Esophagus muscularis mucosa (tissue), 4 donors: Measurements from ENCODE around the gene ABI3BP. TPM values are rescaled to one million over a fixed set of nuclear protein-coding genes. Genes with fewer than 3 reads are reported as not detected.

Experiments
- DNase-seq: peaks from one replicate; pipeline ENCODE4 v3.0.0-alpha.2; 2017; ENCODE audit errors: extremely low spot score
- H3K27ac ChIP-seq, 4 donors: fragments of 200-600 bp; sonication (generic); replicated peaks in 1 of 4; 1 replicate in 3 of 4; 2 replicates in 1 of 4; pipeline ENCODE4 v1.5.1; 2016 to 2019; ENCODE audit warnings: mild to moderate bottlenecking in 1 of 4
- H3K27me3 ChIP-seq, 4 donors: fragments of 200-600 bp; sonication (generic); one replicate each; pipeline versions ENCODE4 v1.5.1 to v1.6.0; 2016 to 2019
- H3K36me3 ChIP-seq, 4 donors: fragments of 200-600 bp; sonication (generic); one replicate each; pipeline ENCODE4 v1.5.1; 2016 to 2019
- H3K4me1 ChIP-seq, 4 donors: fragments of 200-600 bp; sonication (generic); one replicate each; pipeline ENCODE4 v1.5.1; 2016 to 2019
- H3K4me3 ChIP-seq, 4 donors: fragments of 200-600 bp; sonication (generic); 1 replicate in 2 of 4; 2 replicates in 2 of 4; pipeline ENCODE4 v1.5.1; 2016 to 2019; ENCODE audit warnings: mild to moderate bottlenecking in 4 of 4, moderate library complexity in 1 of 4
- H3K9me3 ChIP-seq, 4 donors: fragments of 200-600 bp; sonication (generic); 1 replicate in 3 of 4; 2 replicates in 1 of 4; pipeline ENCODE4 v1.5.1; 2016 to 2019
- EP300 ChIP-seq: sonication (generic); formaldehyde crosslinking; IDR thresholded peaks from one replicate; pipeline ENCODE4 v1.6.1; 2017; ENCODE audit warnings: antibody characterized with exemption
- POLR2A ChIP-seq: fragments of 450-650 bp; IDR thresholded peaks from one replicate; pipeline ENCODE4 v1.6.1; 2017; ENCODE audit warnings: antibody characterized with exemption, moderate library complexity, mild to moderate bottlenecking, low read depth
- POLR2AphosphoS5 ChIP-seq, 2 donors: sonication (generic); formaldehyde crosslinking; IDR thresholded peaks; one replicate each; pipeline ENCODE4 v1.6.1; 2017; ENCODE audit warnings: antibody characterized with exemption in 2 of 2
- WGBS: methylation state at CpG from one replicate; pipeline ENCODE4 v1.1.5; 2018; 5-methylcytosine and 5-hydroxymethylcytosine counted together
- intact Hi-C: fragments of 100-400 bp; cut with DNase I; formaldehyde crosslinking; loops from one replicate; pipeline ENCODE4 v1.15.1; 2023
- total RNA-seq, 4 donors: library from RNA; depleted of rRNA; stranded (reverse); fragments of >200 nt; gene quantifications; one replicate each; pipeline versions ENCODE4 v1.1.0 to v1.2.1, GENCODE V29; 2016
- TF ChIP-seq, protein P1 (sequence below), 3 experiments: fragments of 200-600 bp in 2 of 3; fragments of 450-650 bp in 1 of 3; sonication (generic) in 2 of 3; IDR thresholded peaks; one replicate each; pipeline ENCODE4 v1.5.1; 2017 to 2019; ENCODE audit warnings: antibody characterized with exemption in 3 of 3, mild to moderate bottlenecking in 2 of 3, moderate library complexity in 1 of 3

Gene ABI3BP
- total RNA-seq, 4 donors from 2014 or later: 25.7 to 67.3 (median 61.5) TPM

DNA sequence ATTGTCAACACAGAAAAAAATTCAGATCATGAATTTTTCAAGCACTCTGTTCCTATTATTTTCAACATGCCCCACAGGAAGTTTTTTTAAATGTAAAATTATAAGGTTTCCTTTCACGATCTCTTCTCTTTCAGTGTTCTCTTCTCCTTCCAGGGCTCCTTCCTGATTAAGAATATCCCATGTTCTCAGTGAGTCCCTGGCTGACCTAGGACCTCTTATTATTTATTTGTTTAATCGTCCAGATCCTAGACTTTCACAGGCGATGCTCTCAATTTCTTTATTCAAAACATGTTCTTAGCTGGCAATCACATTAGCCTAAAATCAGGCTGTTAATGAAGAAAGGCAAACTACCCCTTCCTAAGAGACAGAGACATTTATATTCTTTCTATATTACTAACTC is 124.3 kb downstream of the ABI3BP start:
- 73% methylated on average over 3 of the region's 3 CpGs for WGBS
- no peaks in the 10 kb centered on the region for H3K27me3 ChIP-seq
- no peak for DNase-seq
- H3K4me3 ChIP-seq: no peak overlapping the region
- TF ChIP-seq EP300: no peak
- TF ChIP-seq, protein P1, sequence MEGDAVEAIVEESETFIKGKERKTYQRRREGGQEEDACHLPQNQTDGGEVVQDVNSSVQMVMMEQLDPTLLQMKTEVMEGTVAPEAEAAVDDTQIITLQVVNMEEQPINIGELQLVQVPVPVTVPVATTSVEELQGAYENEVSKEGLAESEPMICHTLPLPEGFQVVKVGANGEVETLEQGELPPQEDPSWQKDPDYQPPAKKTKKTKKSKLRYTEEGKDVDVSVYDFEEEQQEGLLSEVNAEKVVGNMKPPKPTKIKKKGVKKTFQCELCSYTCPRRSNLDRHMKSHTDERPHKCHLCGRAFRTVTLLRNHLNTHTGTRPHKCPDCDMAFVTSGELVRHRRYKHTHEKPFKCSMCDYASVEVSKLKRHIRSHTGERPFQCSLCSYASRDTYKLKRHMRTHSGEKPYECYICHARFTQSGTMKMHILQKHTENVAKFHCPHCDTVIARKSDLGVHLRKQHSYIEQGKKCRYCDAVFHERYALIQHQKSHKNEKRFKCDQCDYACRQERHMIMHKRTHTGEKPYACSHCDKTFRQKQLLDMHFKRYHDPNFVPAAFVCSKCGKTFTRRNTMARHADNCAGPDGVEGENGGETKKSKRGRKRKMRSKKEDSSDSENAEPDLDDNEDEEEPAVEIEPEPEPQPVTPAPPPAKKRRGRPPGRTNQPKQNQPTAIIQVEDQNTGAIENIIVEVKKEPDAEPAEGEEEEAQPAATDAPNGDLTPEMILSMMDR (IDR thresholded peaks at IDR 0.05): no peak
- no peak for TF ChIP-seq POLR2A
- no peak for TF ChIP-seq POLR2AphosphoS5 (IDR thresholded peaks at IDR 0.05)
- no peaks in the 10 kb centered on the region for H3K9me3 ChIP-seq
- peaks cover 0 to 11% (median 8%) of the 10 kb centered on the region in 4 donors for H3K4me1 ChIP-seq
- peaks cover 0 to 7% (median 0%) of the 10 kb centered on the region in 4 donors for H3K36me3 ChIP-seq
- intact Hi-C loops: no loop called here
- no peak overlapping the region for H3K27ac ChIP-seq

DNA sequence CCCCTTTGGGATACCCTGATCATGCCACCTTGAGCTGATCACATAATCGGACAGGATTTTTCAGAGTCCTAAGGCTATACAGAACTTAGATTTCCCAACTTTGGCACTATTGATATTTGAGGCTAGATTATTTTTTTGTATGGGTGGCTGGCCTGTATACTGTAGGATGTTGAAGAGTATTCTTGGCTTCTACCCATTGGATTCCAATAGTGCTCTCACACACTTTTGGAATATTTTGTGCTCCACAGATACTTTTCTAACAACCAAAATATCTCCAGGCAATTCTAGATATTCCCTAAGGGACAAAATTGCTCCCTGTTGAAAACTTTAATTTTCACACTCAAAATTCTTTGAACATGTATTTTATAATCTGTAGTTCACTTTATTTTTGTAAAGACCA is 125.1 kb downstream of the ABI3BP start:
- Histone ChIP-seq H3K27ac (no peak overlapping the region), H3K36me3 (peaks cover 0 to 7% (median 0%) of the 10 kb centered on the region in 4 donors), H3K27me3 (no peaks in the 10 kb centered on the region), H3K9me3 (no peaks in the 10 kb centered on the region), H3K4me3 (no peak overlapping the region), H3K4me1 (peaks cover 0 to 11% (median 8%) of the 10 kb centered on the region in 4 donors)
- WGBS: 92% methylated on average over 1 of the region's 1 CpG
- intact Hi-C loops: no loop called here
- no peak for TF ChIP-seq POLR2AphosphoS5 (IDR thresholded peaks at IDR 0.05)
- TF ChIP-seq, protein P1 (IDR thresholded peaks at IDR 0.05): no peak
- TF ChIP-seq EP300: no peak
- no peak for DNase-seq

DNA sequence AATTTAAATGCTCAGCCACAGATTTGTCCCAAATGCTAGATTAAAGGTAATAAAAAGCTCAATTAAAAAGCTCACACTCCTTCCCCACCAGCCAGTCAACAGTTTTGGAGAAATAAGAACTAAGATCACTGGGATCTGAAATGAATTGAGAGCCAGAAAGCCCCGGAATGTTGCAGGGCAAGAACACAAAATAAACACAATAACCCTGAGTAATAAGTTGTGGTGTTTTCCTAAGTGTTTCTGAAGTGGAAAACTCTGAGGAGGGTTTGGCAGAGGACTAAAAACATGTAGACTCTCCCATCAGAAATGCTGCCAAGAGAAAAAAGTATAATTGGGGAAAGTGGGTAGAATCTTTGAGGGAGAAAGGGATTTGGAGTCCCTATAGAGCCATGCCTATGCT is 127.8 kb downstream of the ABI3BP start:
- intact Hi-C loops: no loop called here
- no peak overlapping the region for H3K27ac ChIP-seq
- no peaks in the 10 kb centered on the region for H3K9me3 ChIP-seq
- peaks cover 0 to 7% (median 0%) of the 10 kb centered on the region in 4 donors for H3K36me3 ChIP-seq
- H3K27me3 ChIP-seq: no peaks in the 10 kb centered on the region
- WGBS: 44% methylated on average over 1 of the region's 1 CpG
- DNase-seq: no peak
- H3K4me3 ChIP-seq: no peak overlapping the region
- TF ChIP-seq POLR2AphosphoS5 (IDR thresholded peaks at IDR 0.05) (no peak), EP300 (no peak), POLR2A (no peak)
- TF ChIP-seq, protein P1 (IDR thresholded peaks at IDR 0.05): no peak
- peaks cover 0 to 11% (median 8%) of the 10 kb centered on the region in 4 donors for H3K4me1 ChIP-seq

DNA sequence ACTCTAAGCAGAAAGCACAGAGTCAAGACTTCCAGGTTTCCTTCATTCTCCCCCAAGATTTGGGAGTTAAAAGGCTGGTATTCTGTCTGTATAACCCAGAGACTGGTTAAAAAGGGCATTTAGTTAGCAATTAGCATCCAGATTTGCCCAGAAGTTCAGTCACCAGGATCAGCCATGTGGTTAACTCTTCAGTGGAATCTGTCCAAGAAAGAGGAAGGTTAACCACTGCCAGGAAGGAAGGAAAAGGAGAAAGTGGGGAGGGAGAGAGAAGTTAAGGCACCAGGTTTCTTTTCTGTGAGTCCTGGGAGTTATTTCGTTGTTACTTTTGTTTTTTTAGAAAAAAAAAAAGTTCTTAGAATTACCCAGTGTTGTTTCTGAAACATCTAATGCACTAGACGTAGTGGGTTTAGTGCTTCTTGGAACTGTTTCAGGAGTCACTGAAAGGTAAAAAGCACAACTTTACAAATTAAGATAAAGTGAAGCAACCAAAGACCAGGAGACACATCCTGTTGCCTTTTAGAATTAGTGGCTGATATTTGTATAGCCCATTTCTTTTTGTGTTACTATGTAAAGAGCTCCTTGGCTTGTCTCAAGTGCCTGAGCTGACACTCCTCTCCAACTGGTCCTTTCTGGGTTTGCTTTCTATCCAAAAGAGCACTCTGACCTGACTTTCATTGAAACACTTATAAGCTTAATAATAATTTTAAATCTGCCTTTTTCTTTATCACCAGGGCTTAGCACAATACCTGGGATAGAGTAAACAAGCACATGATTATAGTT is 128.6 kb downstream of the ABI3BP start:
- Histone ChIP-seq H3K4me1 (peaks cover 0 to 4% (median 2%) of the 10 kb centered on the region in 4 donors), H3K4me3 (no peak overlapping the region), H3K27me3 (no peaks in the 10 kb centered on the region), H3K27ac (no peak overlapping the region), H3K36me3 (peaks cover 0 to 7% (median 0%) of the 10 kb centered on the region in 4 donors), H3K9me3 (no peaks in the 10 kb centered on the region)
- 73% methylated on average over 2 of the region's 2 CpGs for WGBS
- TF ChIP-seq POLR2AphosphoS5 (IDR thresholded peaks at IDR 0.05): no peak
- TF ChIP-seq, protein P1 (IDR thresholded peaks at IDR 0.05): no peak
- no peak for TF ChIP-seq POLR2A
- no peak for TF ChIP-seq EP300
- no peak for DNase-seq
- intact Hi-C loops: no loop called here

DNA sequence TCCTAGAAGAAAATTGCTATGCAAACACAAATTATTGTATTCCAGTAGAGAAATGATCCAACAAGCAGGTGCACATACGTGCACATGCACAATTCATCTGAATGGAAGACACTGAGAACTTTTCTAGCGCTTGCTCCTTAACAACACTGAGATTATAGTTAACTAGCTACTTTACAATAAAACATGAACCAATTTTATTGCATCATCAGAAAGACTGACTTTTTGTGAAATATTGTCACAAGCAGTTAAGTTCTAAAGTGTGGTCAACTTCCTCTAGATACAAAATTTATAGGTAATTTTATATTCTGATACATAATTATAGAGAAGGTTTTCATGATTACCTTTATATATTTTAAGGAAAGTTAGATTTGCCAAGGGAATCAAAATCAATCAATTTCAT is 135.4 kb downstream of the ABI3BP start:
- Histone ChIP-seq H3K27me3 (no peaks in the 10 kb centered on the region), H3K9me3 (no peaks in the 10 kb centered on the region), H3K4me3 (no peak overlapping the region), H3K27ac (no peak overlapping the region), H3K36me3 (no peaks in the 10 kb centered on the region), H3K4me1 (no peaks in the 10 kb centered on the region)
- TF ChIP-seq, protein P1 (IDR thresholded peaks at IDR 0.05): no peak
- TF ChIP-seq POLR2A (no peak), POLR2AphosphoS5 (IDR thresholded peaks at IDR 0.05) (no peak), EP300 (no peak)
- 97% methylated on average over 2 of the region's 2 CpGs for whole genome bisulfite sequencing
- no peak for DNase-seq
- intact Hi-C loops: no loop called here
